Measurements from ENCODE around the gene APBB2. TPM values are rescaled to one million over a fixed set of nuclear protein-coding genes. Genes with fewer than 3 reads are reported as not detected.

APBB2 gene
- total RNA-seq, 1 experiment from 2014 or later: 49.0 TPM

DNA sequence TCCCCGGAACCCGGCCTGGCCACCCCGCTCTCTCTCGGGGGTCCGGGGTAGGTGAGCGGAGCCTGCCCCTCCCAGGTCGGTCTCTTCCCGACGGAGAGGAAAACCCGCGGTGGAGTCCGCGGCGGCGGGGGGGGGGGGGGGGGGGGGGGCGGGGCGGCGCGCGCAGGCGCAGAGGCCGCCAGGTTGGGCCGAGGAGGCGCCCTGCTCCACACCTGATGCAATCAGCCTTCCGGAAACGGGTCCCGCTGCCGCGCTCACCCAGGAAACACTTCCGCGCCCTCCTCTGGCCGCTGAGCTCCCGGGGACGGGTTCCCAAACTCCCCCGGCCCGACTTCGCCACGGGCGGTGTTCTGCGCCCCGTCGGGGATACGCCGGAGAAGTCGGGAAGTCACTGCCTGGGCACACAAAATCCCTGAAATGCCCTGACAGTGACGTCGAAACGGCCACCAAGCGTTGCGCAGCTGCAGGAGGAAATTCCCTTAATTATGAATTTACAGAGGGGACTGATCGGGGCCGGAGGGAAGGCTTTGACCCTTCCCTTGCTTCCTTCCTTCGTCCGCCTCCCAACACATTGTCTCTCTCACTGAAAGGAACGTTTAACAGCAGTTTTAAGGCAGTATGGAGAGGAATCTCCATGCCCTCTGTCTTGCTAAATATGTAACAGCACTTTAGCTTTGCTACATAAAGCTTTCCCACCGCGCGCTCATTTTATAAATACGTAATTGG is 2.1 kb upstream of the APBB2 start (continued):
- TF ChIP-seq, protein P1, sequence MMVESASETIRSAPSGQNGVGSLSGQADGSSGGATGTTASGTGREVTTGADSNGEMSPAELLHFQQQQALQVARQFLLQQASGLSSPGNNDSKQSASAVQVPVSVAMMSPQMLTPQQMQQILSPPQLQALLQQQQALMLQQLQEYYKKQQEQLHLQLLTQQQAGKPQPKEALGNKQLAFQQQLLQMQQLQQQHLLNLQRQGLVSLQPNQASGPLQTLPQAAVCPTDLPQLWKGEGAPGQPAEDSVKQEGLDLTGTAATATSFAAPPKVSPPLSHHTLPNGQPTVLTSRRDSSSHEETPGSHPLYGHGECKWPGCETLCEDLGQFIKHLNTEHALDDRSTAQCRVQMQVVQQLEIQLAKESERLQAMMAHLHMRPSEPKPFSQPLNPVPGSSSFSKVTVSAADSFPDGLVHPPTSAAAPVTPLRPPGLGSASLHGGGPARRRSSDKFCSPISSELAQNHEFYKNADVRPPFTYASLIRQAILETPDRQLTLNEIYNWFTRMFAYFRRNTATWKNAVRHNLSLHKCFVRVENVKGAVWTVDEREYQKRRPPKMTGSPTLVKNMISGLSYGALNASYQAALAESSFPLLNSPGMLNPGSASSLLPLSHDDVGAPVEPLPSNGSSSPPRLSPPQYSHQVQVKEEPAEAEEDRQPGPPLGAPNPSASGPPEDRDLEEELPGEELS (CRISPR knock-in tag; IDR thresholded peaks at IDR 0.05): no peak
- no peak for TF ChIP-seq PRRX2 (CRISPR knock-in tag; IDR thresholded peaks at IDR 0.05)
- TF ChIP-seq RELA (CRISPR knock-in tag; IDR thresholded peaks at IDR 0.05; ENCODE audit: borderline replicate concordance): no peak
- no peak for TF ChIP-seq SMAD3 (CRISPR knock-in tag; IDR thresholded peaks at IDR 0.05; ENCODE audit: borderline replicate concordance)
- TF ChIP-seq, protein P2, sequence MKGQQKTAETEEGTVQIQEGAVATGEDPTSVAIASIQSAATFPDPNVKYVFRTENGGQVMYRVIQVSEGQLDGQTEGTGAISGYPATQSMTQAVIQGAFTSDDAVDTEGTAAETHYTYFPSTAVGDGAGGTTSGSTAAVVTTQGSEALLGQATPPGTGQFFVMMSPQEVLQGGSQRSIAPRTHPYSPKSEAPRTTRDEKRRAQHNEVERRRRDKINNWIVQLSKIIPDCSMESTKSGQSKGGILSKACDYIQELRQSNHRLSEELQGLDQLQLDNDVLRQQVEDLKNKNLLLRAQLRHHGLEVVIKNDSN (CRISPR knock-in tag; IDR thresholded peaks at IDR 0.05): no peak

DNA sequence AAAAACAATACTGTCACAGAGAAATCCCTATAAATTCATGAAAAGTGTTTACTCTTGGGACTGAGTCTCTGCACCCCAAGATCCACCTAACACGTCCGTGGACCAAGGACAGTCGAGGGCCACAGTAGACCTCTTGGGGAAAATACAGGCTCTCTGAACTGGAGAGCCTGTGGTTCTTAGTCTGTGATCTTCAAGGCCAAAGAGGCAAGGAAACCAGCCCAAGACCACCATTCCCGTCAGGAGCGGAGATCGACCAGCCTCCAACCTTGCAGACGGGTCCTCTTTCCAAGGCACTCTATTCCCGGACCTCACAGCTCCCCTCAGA is 1.6 kb upstream of the APBB2 start:
- TF ChIP-seq NR2C2 (CRISPR knock-in tag; IDR thresholded peaks at IDR 0.05) (no peak), ZNF423 (CRISPR knock-in tag; IDR thresholded peaks at IDR 0.05) (no peak), ZNF138 (CRISPR knock-in tag; conservative IDR thresholded peaks at IDR 0.05) (no peak), CREM (CRISPR knock-in tag; IDR thresholded peaks at IDR 0.05) (peak; percentile 12; the same call in 1 of the 2 replicates), IRF2 (CRISPR knock-in tag; IDR thresholded peaks at IDR 0.05; ENCODE audit: borderline replicate concordance, low read depth) (no peak), ZBTB21 (CRISPR knock-in tag; IDR thresholded peaks at IDR 0.05; ENCODE audit: borderline replicate concordance) (no peak), EMX1 (CRISPR knock-in tag; IDR thresholded peaks at IDR 0.05) (0 out of 2 replicates have a peak, but pooled peaks have one; percentile 50), ZNF317 (CRISPR knock-in tag; IDR thresholded peaks at IDR 0.05; ENCODE audit: borderline replicate concordance, low read depth) (no peak)
- TF ChIP-seq, protein P3, sequence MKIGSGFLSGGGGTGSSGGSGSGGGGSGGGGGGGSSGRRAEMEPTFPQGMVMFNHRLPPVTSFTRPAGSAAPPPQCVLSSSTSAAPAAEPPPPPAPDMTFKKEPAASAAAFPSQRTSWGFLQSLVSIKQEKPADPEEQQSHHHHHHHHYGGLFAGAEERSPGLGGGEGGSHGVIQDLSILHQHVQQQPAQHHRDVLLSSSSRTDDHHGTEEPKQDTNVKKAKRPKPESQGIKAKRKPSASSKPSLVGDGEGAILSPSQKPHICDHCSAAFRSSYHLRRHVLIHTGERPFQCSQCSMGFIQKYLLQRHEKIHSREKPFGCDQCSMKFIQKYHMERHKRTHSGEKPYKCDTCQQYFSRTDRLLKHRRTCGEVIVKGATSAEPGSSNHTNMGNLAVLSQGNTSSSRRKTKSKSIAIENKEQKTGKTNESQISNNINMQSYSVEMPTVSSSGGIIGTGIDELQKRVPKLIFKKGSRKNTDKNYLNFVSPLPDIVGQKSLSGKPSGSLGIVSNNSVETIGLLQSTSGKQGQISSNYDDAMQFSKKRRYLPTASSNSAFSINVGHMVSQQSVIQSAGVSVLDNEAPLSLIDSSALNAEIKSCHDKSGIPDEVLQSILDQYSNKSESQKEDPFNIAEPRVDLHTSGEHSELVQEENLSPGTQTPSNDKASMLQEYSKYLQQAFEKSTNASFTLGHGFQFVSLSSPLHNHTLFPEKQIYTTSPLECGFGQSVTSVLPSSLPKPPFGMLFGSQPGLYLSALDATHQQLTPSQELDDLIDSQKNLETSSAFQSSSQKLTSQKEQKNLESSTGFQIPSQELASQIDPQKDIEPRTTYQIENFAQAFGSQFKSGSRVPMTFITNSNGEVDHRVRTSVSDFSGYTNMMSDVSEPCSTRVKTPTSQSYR (CRISPR knock-in tag; IDR thresholded peaks at IDR 0.05): no peak
- TF ChIP-seq, protein P4, sequence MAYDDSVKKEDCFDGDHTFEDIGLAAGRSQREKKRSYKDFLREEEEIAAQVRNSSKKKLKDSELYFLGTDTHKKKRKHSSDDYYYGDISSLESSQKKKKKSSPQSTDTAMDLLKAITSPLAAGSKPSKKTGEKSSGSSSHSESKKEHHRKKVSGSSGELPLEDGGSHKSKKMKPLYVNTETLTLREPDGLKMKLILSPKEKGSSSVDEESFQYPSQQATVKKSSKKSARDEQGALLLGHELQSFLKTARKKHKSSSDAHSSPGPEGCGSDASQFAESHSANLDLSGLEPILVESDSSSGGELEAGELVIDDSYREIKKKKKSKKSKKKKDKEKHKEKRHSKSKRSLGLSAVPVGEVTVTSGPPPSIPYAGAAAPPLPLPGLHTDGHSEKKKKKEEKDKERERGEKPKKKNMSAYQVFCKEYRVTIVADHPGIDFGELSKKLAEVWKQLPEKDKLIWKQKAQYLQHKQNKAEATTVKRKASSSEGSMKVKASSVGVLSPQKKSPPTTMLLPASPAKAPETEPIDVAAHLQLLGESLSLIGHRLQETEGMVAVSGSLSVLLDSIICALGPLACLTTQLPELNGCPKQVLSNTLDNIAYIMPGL (CRISPR knock-in tag; IDR thresholded peaks at IDR 0.05): no peak
- TF ChIP-seq, protein P5, sequence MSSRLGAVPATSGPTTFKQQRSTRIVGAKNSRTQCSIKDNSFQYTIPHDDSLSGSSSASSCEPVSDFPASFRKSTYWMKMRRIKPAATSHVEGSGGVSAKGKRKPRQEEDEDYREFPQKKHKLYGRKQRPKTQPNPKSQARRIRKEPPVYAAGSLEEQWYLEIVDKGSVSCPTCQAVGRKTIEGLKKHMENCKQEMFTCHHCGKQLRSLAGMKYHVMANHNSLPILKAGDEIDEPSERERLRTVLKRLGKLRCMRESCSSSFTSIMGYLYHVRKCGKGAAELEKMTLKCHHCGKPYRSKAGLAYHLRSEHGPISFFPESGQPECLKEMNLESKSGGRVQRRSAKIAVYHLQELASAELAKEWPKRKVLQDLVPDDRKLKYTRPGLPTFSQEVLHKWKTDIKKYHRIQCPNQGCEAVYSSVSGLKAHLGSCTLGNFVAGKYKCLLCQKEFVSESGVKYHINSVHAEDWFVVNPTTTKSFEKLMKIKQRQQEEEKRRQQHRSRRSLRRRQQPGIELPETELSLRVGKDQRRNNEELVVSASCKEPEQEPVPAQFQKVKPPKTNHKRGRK (CRISPR knock-in tag; IDR thresholded peaks at IDR 0.05; ENCODE audit: borderline replicate concordance): no peak
- CTCF ChIA-PET: interaction anchor here (0.6 to 7.1 kb wide), 8 partner anchors 31 to 307 kb away, joined by 3 to 104 read pairs (median 6); partner anchors contain the start of gene UCHL1
- ATAC-seq (no peak), DNase-seq (ENCODE audit: low spot score) (no peak)
- Mint-ChIP-seq H3K9me3 (no peaks in the 10 kb centered on the region), H3K36me3 (no peaks in the 10 kb centered on the region), H3K4me3 (peak overlapping the region; percentile 83), H3K4me1 (peaks cover 48% of the 10 kb centered on the region), H3K27me3 (ENCODE audit: low read depth) (peaks cover 13% of the 10 kb centered on the region), H3K27ac (peak overlapping the region; percentile 83)
- POLR2A ChIA-PET: interaction anchor here (1.0 to 1.7 kb wide), 6 partner anchors 41 to 586 kb away, joined by 3 to 8 read pairs (median 4); partner anchors contain the start of genes NSUN7 and UCHL1
